ENCODE measurements around the gene SPATA13. TPM values are rescaled to one million over a fixed set of nuclear protein-coding genes. Genes with fewer than 3 reads are reported as not detected.

SPATA13 gene
- total RNA-seq, 1 donor from 2014 or later = 11.8 TPM

- DNase-seq = no peak
- no peak overlapping the region for H3K4me3 Mint-ChIP-seq
- no peaks in the 10 kb centered on the region for H3K4me1 Mint-ChIP-seq
- H3K36me3 Mint-ChIP-seq (ENCODE audit: low read depth) = no peaks in the 10 kb centered on the region
- no peak for TF ChIP-seq CTCF (IDR thresholded peaks at IDR 0.05)
- ChIA-PET CTCF (no interaction called here), POLR2A (no interaction called here)
- no peak for ATAC-seq (ENCODE audit: low read depth)
- no peak overlapping the region for H3K27ac Mint-ChIP-seq
- no peaks in the 10 kb centered on the region for H3K9me3 Mint-ChIP-seq
- intact Hi-C loops (cut with micrococcal nuclease) = no loop called here
- no peaks in the 10 kb centered on the region for H3K27me3 Mint-ChIP-seq
Observed at GRCh38 chr13:24351423-24351822, 190.9 kb downstream of the SPATA13 start.

- ChIA-PET CTCF (no interaction called here), POLR2A (no interaction called here)
- ATAC-seq (ENCODE audit: low read depth) (no peak), DNase-seq (no peak)
- H3K4me1 Mint-ChIP-seq = no peaks in the 10 kb centered on the region
- TF ChIP-seq CTCF (IDR thresholded peaks at IDR 0.05) = no peak
- intact Hi-C loops (cut with micrococcal nuclease) = no loop called here
- no peak overlapping the region for H3K27ac Mint-ChIP-seq
- no peaks in the 10 kb centered on the region for H3K27me3 Mint-ChIP-seq
- H3K9me3 Mint-ChIP-seq = no peaks in the 10 kb centered on the region
- H3K4me3 Mint-ChIP-seq = no peak overlapping the region
- H3K36me3 Mint-ChIP-seq (ENCODE audit: low read depth) = no peaks in the 10 kb centered on the region
Observed at GRCh38 chr13:24353736-24354135, 193.2 kb downstream of the SPATA13 start.

GRCh38 chr13:24355103-24355502 lies 194.6 kb downstream of the SPATA13 start:
- H3K4me1 Mint-ChIP-seq = no peaks in the 10 kb centered on the region
- TF ChIP-seq CTCF (IDR thresholded peaks at IDR 0.05) = no peak
- intact Hi-C loops (cut with micrococcal nuclease) = no loop called here
- ChIA-PET POLR2A (no interaction called here), CTCF (no interaction called here)
- H3K36me3 Mint-ChIP-seq (ENCODE audit: low read depth) = no peaks in the 10 kb centered on the region
- no peaks in the 10 kb centered on the region for H3K27me3 Mint-ChIP-seq
- ATAC-seq (ENCODE audit: low read depth) = no peak
- no peak for DNase-seq
- no peak overlapping the region for H3K4me3 Mint-ChIP-seq
- H3K9me3 Mint-ChIP-seq = no peaks in the 10 kb centered on the region
- no peak overlapping the region for H3K27ac Mint-ChIP-seq

- no peaks in the 10 kb centered on the region for H3K9me3 Mint-ChIP-seq
- no peak overlapping the region for H3K4me3 Mint-ChIP-seq
- no peak overlapping the region for H3K27ac Mint-ChIP-seq
- no peaks in the 10 kb centered on the region for H3K27me3 Mint-ChIP-seq
- no peak for TF ChIP-seq CTCF (IDR thresholded peaks at IDR 0.05)
- H3K36me3 Mint-ChIP-seq (ENCODE audit: low read depth) = no peaks in the 10 kb centered on the region
- H3K4me1 Mint-ChIP-seq = no peaks in the 10 kb centered on the region
- intact Hi-C loops (cut with micrococcal nuclease) = no loop called here
- DNase-seq = no peak
- no peak for ATAC-seq (ENCODE audit: low read depth)
- ChIA-PET CTCF (no interaction called here), POLR2A (no interaction called here)
Observed at GRCh38 chr13:24356270-24356669, 195.8 kb downstream of the SPATA13 start.

Other genes starting within 250 kb of the SPATA13 start
- not detected in 2 replicates for gene C1QTNF9, start 148.9 kb downstream of the SPATA13 start, total RNA-seq

Data from activated B cell treated with CpG ODN at 0.5 μM for 24 hours (primary cell).